SU-DHL-6 (cell line): Measurements from ENCODE around the gene RBFOX2.

Experiments used
- H2AFZ ChIP-seq: fragments of 200-600 bp; sonication (generic); 2 replicates; pipeline ENCODE4 v1.6.1; 2014; ENCODE audit warnings: low read depth, mild to moderate bottlenecking, moderate library complexity, mixed read lengths, antibody characterized with exemption, low read length; ENCODE audit not compliant: severe bottlenecking
- H3F3A ChIP-seq: fragments of 200-600 bp; shearing (Covaris generic); 2 replicates; pipeline ENCODE4 v1.6.0; 2016; ENCODE audit warnings: antibody characterized with exemption, mild to moderate bottlenecking; ENCODE audit not compliant: insufficient read depth
- H3K27ac ChIP-seq: fragments of 200-600 bp; sonication (generic); 2 replicates; pipeline ENCODE4 v1.5.1; 2016; ENCODE audit warnings: low read depth, mild to moderate bottlenecking, low read length, moderate library complexity, mixed read lengths
- H3K27me3 ChIP-seq: fragments of 200-600 bp; sonication (generic), shearing (Covaris generic); 2 replicates; pipeline ENCODE4 v1.6.0; 2014; ENCODE audit warnings: mild to moderate bottlenecking, low read length
- H3K36me3 ChIP-seq: fragments of 200-600 bp; sonication (generic); 2 replicates; pipeline ENCODE4 v1.6.1; 2014; ENCODE audit warnings: mild to moderate bottlenecking, low read length, mixed read lengths
- H3K4me2 ChIP-seq: fragments of 300-600, 200-600 bp; shearing (Covaris generic), sonication (generic); 2 replicates; pipeline ENCODE4 v1.6.0; 2014; ENCODE audit warnings: low read length, low read depth, mild to moderate bottlenecking; ENCODE audit not compliant: poor library complexity, severe bottlenecking
- H3K4me3 ChIP-seq: fragments of 200-600 bp; sonication (generic); 2 replicates; pipeline ENCODE4 v1.5.1; 2014; ENCODE audit warnings: antibody characterized with exemption, low read length, mild to moderate bottlenecking, mixed read lengths; ENCODE audit not compliant: insufficient read depth, poor library complexity, severe bottlenecking
- H3K79me2 ChIP-seq: fragments of 200-600 bp; sonication (generic); 2 replicates; pipeline ENCODE4 v1.6.1; 2014; ENCODE audit warnings: mild to moderate bottlenecking, low read length, moderate library complexity; ENCODE audit not compliant: insufficient read depth
- H3K9ac ChIP-seq: fragments of 200-600 bp; sonication (generic); 2 replicates; pipeline ENCODE4 v1.7.0; 2014; ENCODE audit warnings: mild to moderate bottlenecking, low read length
- H3K9me2 ChIP-seq: fragments of 200-600 bp; sonication (generic); replicated peaks from 2 replicates; pipeline ENCODE4 v1.6.1; 2014; ENCODE audit warnings: low read length; ENCODE audit not compliant: insufficient read depth
- H3K9me3 ChIP-seq: fragments of 200-600 bp; sonication (generic); 2 replicates; pipeline ENCODE4 v1.6.1; 2014; ENCODE audit warnings: low read length, mixed read lengths; ENCODE audit not compliant: insufficient read depth
- H4K20me1 ChIP-seq: fragments of 200-600 bp; sonication (generic); 2 replicates; pipeline ENCODE4 v1.6.1; 2014; ENCODE audit warnings: low read depth, mild to moderate bottlenecking, antibody characterized with exemption, low read length, moderate library complexity, mixed read lengths
- EZH2phosphoT487 ChIP-seq: fragments of 200-600 bp; sonication (generic), shearing (Covaris generic); conservative IDR thresholded peaks from 2 replicates; pipeline ENCODE4 v1.6.1; 2018; ENCODE audit warnings: mild to moderate bottlenecking, antibody characterized with exemption, low read length, moderate library complexity, mixed read lengths
- TF ChIP-seq, protein P1 (sequence below): fragments of 200-600 bp; sonication (generic); IDR thresholded peaks from one replicate; pipeline ENCODE4 v1.5.1; 2017; ENCODE audit warnings: antibody characterized with exemption, mild to moderate bottlenecking, low read length, moderate library complexity; ENCODE audit not compliant: insufficient read depth, poor library complexity, severe bottlenecking

RBFOX2 gene

DNA sequence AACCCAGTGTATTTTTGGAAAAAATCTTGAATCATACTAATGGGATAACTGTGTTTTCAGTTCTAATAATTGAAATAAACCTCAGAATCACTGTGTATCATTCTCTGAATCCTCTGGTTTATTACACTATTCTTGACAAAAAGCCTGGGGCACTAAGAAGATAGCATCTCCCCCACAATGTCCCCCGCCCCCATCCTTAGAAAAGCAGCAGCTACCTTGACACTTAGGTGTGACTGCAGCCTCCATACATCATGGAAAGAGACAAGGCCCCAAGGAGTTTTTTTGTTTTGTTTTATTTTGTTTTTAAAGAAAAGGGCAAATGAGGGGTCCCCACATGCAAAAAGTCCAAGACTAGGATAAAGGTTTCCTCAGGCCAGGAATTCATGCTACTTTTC is 186.1 kb downstream of the RBFOX2 start:
- no peaks in the 10 kb centered on the region for H3F3A ChIP-seq
- H4K20me1 ChIP-seq: no peaks in the 10 kb centered on the region
- no peak overlapping the region for H3K9ac ChIP-seq
- H3K9me2 ChIP-seq: no peaks in the 10 kb centered on the region
- no peaks in the 10 kb centered on the region for H3K36me3 ChIP-seq
- H3K4me3 ChIP-seq: no peak overlapping the region
- no peak overlapping the region for H3K4me2 ChIP-seq
- H3K27me3 ChIP-seq: no peaks in the 10 kb centered on the region
- TF ChIP-seq EZH2phosphoT487: no peak
- TF ChIP-seq, protein P1, sequence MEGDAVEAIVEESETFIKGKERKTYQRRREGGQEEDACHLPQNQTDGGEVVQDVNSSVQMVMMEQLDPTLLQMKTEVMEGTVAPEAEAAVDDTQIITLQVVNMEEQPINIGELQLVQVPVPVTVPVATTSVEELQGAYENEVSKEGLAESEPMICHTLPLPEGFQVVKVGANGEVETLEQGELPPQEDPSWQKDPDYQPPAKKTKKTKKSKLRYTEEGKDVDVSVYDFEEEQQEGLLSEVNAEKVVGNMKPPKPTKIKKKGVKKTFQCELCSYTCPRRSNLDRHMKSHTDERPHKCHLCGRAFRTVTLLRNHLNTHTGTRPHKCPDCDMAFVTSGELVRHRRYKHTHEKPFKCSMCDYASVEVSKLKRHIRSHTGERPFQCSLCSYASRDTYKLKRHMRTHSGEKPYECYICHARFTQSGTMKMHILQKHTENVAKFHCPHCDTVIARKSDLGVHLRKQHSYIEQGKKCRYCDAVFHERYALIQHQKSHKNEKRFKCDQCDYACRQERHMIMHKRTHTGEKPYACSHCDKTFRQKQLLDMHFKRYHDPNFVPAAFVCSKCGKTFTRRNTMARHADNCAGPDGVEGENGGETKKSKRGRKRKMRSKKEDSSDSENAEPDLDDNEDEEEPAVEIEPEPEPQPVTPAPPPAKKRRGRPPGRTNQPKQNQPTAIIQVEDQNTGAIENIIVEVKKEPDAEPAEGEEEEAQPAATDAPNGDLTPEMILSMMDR: no peak
- no peaks in the 10 kb centered on the region for H3K9me3 ChIP-seq
- H2AFZ ChIP-seq: no peak overlapping the region
- no peak overlapping the region for H3K27ac ChIP-seq
- no peaks in the 10 kb centered on the region for H3K79me2 ChIP-seq

DNA sequence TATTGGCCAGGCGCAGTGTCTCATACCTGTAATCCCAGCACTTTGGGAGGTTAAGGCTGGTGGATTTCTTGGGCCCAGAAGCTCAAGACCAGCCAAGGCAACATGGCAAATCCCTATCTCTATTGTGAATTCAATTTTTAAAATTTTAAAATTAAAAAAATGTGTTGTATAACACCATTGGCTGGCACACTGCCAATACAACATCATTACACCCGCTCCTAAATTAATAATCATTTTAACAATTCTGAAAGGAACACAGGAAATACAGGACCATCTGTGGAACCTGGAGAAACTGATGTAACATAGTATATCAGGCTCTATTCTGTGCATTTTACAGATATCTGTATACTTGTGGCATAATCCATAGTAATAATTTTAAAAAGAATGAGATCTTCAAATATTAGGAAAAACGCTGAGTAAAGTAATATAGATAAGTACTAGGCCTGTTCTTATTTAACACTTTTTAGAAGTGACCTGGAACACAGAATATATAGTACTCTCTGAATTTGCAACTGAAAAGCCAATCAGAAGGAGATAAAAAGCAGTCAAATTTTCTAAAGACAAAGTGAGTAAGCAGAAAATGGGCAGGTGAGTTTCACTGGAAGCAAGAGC is 186.6 kb downstream of the RBFOX2 start:
- H2AFZ ChIP-seq: no peak overlapping the region
- no peaks in the 10 kb centered on the region for H4K20me1 ChIP-seq
- no peaks in the 10 kb centered on the region for H3F3A ChIP-seq
- H3K9me3 ChIP-seq: no peaks in the 10 kb centered on the region
- H3K79me2 ChIP-seq: no peaks in the 10 kb centered on the region
- no peaks in the 10 kb centered on the region for H3K36me3 ChIP-seq
- no peak overlapping the region for H3K4me2 ChIP-seq
- TF ChIP-seq, protein P1: no peak
- TF ChIP-seq EZH2phosphoT487: no peak
- no peaks in the 10 kb centered on the region for H3K27me3 ChIP-seq
- H3K9ac ChIP-seq: no peak overlapping the region
- no peak overlapping the region for H3K27ac ChIP-seq
- H3K9me2 ChIP-seq: no peaks in the 10 kb centered on the region
- no peak overlapping the region for H3K4me3 ChIP-seq

- no peaks in the 10 kb centered on the region for H3K9me2 ChIP-seq
- H3K27ac ChIP-seq: no peak overlapping the region
- no peak overlapping the region for H3K4me3 ChIP-seq
- no peak overlapping the region for H3K9ac ChIP-seq
- no peaks in the 10 kb centered on the region for H3F3A ChIP-seq
- H3K4me2 ChIP-seq: no peak overlapping the region
- no peaks in the 10 kb centered on the region for H3K36me3 ChIP-seq
- no peak overlapping the region for H2AFZ ChIP-seq
- TF ChIP-seq EZH2phosphoT487: no peak
- TF ChIP-seq, protein P1: no peak
- H4K20me1 ChIP-seq: no peaks in the 10 kb centered on the region
- no peaks in the 10 kb centered on the region for H3K9me3 ChIP-seq
- no peaks in the 10 kb centered on the region for H3K27me3 ChIP-seq
- no peaks in the 10 kb centered on the region for H3K79me2 ChIP-seq
These were observed 188.3 kb downstream of the RBFOX2 start for GRCh38 chr22:35840302-35840739.
